ENCODE data around the gene CACNG4. TPM values are rescaled to one million over a fixed set of nuclear protein-coding genes. Genes with fewer than 3 reads are reported as not detected.

The CACNG4 gene
- total RNA-seq, 2 experiments from 2014 or later, result not detected

DNA sequence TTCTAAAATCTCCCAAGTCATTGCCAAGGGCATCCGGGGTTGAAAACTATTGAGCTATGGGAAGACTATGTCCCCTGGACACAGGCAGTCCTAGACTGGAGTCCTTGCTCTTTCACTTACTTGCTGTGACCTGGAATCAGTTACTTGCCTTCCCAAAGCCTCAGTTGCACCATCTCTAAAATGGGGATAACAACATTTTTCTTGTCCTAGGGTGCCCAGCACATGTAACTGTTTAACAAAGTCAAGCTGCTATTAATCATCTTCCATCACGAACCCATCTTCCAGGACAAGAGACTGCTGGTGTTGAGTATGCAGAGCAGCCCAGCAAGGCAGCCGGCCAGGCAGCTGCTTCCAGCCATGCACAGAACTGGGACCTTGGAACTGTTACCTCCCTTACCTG is 9.9 kb upstream of the CACNG4 start:
- POLR2A ChIA-PET, result no interaction called here
- ATAC-seq (ENCODE audit: poor library complexity), result no peak
- Mint-ChIP-seq H3K27ac (no peak overlapping the region), H3K9me3 (no peaks in the 10 kb centered on the region), H3K27me3 (peaks cover 13% of the 10 kb centered on the region), H3K4me3 (no peak overlapping the region), H3K4me1 (ENCODE audit: low read depth) (no peaks in the 10 kb centered on the region), H3K36me3 (ENCODE audit: low read depth) (no peaks in the 10 kb centered on the region)
- DNase-seq, result no peak
- peaks cover 0 to 11% of the 10 kb centered on the region in 2 experiments for H3K9me3 ChIP-seq (ENCODE audit: control insufficient read depth in 1 of 2, insufficient read depth in 1 of 2, low read length in 2 of 2)
- no peak overlapping the region for H3K27ac ChIP-seq (ENCODE audit: low read depth in 1 of 2, low read length in 2 of 2)
- no peak for TF ChIP-seq CTCF (IDR thresholded peaks at IDR 0.05)
- CTCF ChIA-PET, result no interaction called here
- no peaks in the 10 kb centered on the region for H3K27me3 ChIP-seq (ENCODE audit: control insufficient read depth in 1 of 2, insufficient read depth in 2 of 2, low read length in 2 of 2)
- H3K36me3 ChIP-seq (ENCODE audit: insufficient read depth, low read length), result no peaks in the 10 kb centered on the region
- H3K4me1 ChIP-seq (ENCODE audit: insufficient read depth, low read length), result no peaks in the 10 kb centered on the region
- H3K4me3 ChIP-seq (ENCODE audit: low read length), result no peak overlapping the region
- intact Hi-C loops (cut with DNase I, micrococcal nuclease), result no loop called here

DNA sequence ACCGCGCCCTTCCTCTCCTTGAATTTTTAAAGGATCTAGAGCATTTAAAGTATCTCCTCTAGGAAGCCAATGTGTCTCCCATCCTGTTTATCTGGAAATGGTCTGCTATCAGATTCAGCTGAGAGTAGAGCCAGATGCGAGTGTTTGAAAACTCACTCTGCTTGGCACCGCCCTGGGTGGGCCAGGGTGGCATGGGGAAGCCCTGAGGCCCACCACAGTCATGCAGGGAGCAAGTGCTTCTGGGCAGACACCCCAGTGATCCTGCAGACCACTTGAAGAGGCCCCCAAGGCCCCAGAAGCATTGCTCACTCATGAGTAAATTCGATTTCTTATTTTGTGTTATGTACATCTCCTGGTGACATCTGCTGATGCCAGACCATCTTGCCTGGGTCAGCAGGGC is 8.7 kb upstream of the CACNG4 start:
- ATAC-seq (ENCODE audit: poor library complexity) (no peak), DNase-seq (no peak)
- intact Hi-C loops (cut with DNase I, micrococcal nuclease), result no loop called here
- Mint-ChIP-seq H3K27ac (no peak overlapping the region), H3K9me3 (no peaks in the 10 kb centered on the region), H3K36me3 (ENCODE audit: low read depth) (no peaks in the 10 kb centered on the region), H3K4me1 (ENCODE audit: low read depth) (no peaks in the 10 kb centered on the region), H3K27me3 (peaks cover 10% of the 10 kb centered on the region), H3K4me3 (no peak overlapping the region)
- ChIA-PET CTCF (no interaction called here), POLR2A (no interaction called here)
- H3K4me3 ChIP-seq (ENCODE audit: low read length), result no peak overlapping the region
- H3K36me3 ChIP-seq (ENCODE audit: insufficient read depth, low read length), result no peaks in the 10 kb centered on the region
- no peak overlapping the region for H3K27ac ChIP-seq (ENCODE audit: low read depth in 1 of 2, low read length in 2 of 2)
- H3K4me1 ChIP-seq (ENCODE audit: insufficient read depth, low read length), result no peaks in the 10 kb centered on the region
- no peaks in the 10 kb centered on the region for H3K27me3 ChIP-seq (ENCODE audit: control insufficient read depth in 1 of 2, insufficient read depth in 2 of 2, low read length in 2 of 2)
- TF ChIP-seq CTCF (IDR thresholded peaks at IDR 0.05), result no peak
- peaks cover 0 to 11% of the 10 kb centered on the region in 2 experiments for H3K9me3 ChIP-seq (ENCODE audit: control insufficient read depth in 1 of 2, insufficient read depth in 1 of 2, low read length in 2 of 2)

DNA sequence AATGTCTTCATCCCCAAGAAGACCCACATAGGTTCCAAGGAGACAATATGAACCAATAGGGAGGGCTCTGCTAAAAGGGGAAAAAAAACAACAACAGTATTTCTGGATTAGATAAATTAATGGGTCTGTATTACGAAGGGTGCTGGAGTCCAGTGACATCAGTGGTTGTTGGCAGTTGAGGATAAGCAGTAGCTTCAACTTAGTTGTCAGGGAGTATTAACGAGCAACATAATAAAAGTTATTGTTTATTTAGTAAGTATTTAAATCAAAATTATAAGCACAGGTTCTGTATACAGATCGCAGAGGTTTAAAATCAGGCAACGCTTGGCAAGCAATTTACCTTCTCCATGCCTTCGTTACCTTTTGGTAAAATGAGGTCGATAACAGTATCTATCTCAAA is 7.6 kb upstream of the CACNG4 start:
- no peaks in the 10 kb centered on the region for H3K36me3 Mint-ChIP-seq (ENCODE audit: low read depth)
- H3K27ac ChIP-seq (ENCODE audit: low read depth in 1 of 2, low read length in 2 of 2), result no peak overlapping the region
- ATAC-seq (ENCODE audit: poor library complexity) (no peak), DNase-seq (no peak)
- CTCF ChIA-PET, result interaction anchor here (0.6 kb wide), 1 partner anchor 36 kb away, joined by 3 read pairs; no protein-coding TSS in a partner anchor
- no peak overlapping the region for H3K4me3 Mint-ChIP-seq
- intact Hi-C loops (cut with DNase I, micrococcal nuclease), result no loop called here
- POLR2A ChIA-PET, result no interaction called here
- peaks cover 0 to 11% of the 10 kb centered on the region in 2 experiments for H3K9me3 ChIP-seq (ENCODE audit: control insufficient read depth in 1 of 2, insufficient read depth in 1 of 2, low read length in 2 of 2)
- no peaks in the 10 kb centered on the region for H3K9me3 Mint-ChIP-seq
- H3K27me3 Mint-ChIP-seq, result peaks cover 13% of the 10 kb centered on the region
- no peak for TF ChIP-seq CTCF (IDR thresholded peaks at IDR 0.05)
- H3K4me3 ChIP-seq (ENCODE audit: low read length), result no peak overlapping the region
- H3K27ac Mint-ChIP-seq, result no peak overlapping the region
- H3K4me1 Mint-ChIP-seq (ENCODE audit: low read depth), result no peaks in the 10 kb centered on the region
- no peaks in the 10 kb centered on the region for H3K4me1 ChIP-seq (ENCODE audit: insufficient read depth, low read length)
- no peaks in the 10 kb centered on the region for H3K27me3 ChIP-seq (ENCODE audit: control insufficient read depth in 1 of 2, insufficient read depth in 2 of 2, low read length in 2 of 2)
- H3K36me3 ChIP-seq (ENCODE audit: insufficient read depth, low read length), result no peaks in the 10 kb centered on the region
